ENCODE measurements around the gene CRKL.
A peak's percentile ranks its signal among the peaks of the same experiment; 100 is the strongest.

The CRKL gene

DNA sequence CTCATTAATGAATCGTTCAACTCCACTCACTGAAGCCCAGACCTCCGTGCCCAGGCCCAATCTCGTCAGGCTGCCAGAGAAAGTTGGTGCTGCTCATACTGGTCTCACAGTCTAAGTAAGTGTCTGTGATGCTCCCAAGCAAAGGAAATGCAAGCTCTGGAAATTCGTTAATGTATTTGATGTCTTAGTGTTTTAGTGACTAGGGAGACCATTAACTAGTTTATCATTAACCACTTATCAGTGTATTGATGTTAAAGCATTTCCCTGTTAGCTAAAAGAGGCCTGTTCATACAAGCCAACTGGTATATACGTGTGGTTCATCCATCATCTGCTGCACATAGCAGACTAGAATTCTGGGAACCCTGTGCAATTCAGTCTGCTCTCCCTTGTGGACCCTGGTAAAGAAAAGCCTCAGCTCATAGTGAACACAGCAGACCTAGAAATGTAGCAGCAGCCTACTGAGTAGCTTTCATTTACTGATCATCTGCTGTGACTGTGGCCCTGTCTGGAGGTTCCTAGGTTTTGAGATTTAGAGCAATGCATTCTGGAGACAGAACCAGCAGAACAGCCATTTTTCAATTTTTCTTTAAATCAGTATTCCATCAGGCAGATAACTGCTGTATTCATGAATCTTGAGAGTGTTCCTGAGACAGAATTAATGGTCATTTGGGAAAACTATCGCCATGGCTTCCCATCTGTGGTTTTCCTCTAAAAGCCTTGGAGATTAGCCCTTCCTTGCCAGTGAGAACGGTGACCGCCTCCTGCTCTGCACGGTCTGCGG is 34.1 kb downstream of the CRKL start:
- no peak for DNase-seq

DNA sequence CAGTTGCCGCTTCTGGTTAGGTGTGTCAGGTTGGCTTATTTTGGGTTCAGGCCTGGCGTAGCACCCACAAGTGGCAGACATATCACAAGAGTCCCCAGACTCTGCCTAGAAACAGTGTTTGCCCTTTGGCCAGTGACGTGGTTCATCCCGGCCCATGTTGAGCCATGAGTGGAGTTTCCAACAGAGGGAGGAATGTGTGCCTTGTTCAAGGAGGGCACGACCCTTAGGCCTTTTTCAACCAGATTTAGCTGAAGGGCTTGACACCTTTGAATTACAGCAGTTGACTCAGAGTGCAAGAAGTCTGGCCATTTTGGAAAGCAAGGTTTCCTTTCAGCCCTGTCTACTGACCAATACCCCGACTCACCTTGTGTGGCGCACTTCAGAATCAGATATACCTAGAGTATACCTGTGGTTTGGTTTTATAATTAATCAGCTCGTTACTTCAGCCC is 34.7 kb downstream of the CRKL start:
- DNase-seq: no peak

DNA sequence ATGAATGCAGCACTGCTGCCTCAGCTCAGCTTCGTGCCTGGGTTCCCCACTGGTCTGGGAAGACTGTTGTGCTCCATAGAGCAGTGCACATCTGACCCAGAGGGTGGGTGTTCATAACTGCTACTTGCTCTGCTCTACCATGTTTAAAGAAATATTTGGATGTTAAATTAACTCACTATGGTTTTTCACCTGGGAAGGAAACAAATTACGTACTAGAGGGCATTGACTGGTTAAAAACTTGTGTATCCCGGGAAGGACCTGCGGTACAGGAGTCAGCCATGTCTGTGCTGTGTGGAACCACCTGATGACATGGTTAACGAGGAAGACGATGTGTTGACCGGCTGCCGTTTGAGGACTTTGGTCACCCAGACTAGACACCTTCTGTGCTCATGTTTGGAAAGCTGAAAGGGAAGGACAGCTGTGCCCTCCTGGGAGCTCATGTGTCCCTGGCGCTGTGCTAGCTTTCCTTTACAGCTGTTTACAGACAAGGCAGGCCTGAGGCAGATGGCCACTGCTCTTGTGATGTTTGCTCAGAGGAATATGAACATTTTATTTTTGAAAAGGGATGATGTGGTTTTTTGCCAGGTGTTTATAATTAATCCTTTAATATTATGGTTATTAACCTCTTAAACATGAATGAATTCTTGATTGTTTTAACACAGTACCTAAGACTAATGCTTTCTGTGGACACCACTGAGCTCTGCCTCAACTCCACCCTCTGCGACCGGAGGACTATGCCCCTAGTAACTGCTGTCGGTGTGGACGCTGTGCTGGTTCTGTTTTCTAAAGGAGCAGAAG is 35.5 kb downstream of the CRKL start:
- no peak for DNase-seq

DNA sequence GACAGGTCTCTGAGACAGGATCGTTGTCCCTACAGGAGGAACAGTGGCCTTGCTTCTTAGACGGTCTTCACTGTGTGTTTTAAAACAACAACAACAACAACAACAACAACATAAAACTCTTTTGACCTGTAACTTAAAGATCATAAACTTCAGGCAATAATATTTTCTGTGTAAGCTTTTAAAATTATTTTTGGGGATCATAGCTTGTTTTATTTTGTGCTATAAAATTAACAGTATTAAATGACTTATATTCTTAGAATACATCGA is 36.1 kb downstream of the CRKL start:
- no peak for DNase-seq

DNA sequence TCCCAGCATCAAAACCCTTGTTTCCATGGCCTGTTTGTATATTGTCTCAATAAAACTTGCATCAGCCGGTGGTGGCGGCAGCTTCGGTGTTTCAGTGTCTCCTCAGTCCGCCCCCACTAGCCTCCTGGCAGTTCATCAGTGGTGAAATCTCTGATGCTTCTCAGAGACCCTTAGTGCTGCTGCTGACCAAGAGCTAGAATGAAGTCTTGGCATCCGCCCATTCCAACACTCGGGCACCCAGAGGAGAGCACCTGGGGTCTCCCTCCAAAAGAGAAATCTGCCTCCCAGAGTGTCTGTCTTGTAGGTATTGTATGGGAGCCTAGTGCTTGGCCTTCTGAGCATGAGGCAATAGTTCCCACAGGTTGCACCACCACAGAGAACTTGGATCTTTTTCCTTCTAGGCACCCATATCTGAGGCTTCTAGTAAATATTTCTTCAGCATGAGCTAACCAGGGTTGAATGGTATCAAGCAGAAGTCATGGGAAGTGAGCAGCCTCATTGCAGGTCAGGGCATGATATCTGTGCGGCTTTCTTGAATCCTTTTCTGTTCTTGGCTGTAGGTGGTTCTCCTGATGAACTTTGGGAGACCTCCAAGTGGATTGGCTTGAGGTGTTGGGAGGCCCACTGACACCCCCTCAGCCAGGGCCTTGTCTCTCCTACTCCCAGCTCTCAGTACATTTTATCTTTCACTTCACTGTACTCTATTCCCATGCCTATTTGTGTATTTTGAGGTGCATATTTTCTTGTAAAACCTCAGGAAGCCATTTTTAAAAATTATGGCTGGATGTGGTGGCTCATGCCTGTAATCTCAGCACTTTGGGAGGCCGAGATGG is 36.7 kb downstream of the CRKL start:
- no peak for DNase-seq

DNA sequence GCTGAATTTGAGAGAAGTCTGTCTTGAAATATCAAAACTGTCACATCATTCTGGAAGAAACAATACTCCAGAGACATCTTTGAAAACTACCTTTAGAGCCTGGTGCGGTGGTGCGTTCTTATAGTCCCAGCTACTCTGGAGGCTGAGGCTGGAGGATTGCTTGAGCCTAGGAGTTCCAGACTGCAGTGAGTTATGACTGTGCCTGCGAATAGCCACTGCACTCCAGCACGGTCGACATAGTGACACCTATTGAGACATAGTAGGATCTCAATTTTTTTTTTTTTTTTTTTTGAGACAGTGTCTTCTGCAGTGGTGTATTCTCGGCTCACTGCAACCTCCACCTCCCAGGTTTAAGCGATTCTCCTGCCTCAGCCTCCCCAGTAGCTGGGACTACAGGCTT is 38.3 kb downstream of the CRKL start:
- DNase-seq: no peak

DNA sequence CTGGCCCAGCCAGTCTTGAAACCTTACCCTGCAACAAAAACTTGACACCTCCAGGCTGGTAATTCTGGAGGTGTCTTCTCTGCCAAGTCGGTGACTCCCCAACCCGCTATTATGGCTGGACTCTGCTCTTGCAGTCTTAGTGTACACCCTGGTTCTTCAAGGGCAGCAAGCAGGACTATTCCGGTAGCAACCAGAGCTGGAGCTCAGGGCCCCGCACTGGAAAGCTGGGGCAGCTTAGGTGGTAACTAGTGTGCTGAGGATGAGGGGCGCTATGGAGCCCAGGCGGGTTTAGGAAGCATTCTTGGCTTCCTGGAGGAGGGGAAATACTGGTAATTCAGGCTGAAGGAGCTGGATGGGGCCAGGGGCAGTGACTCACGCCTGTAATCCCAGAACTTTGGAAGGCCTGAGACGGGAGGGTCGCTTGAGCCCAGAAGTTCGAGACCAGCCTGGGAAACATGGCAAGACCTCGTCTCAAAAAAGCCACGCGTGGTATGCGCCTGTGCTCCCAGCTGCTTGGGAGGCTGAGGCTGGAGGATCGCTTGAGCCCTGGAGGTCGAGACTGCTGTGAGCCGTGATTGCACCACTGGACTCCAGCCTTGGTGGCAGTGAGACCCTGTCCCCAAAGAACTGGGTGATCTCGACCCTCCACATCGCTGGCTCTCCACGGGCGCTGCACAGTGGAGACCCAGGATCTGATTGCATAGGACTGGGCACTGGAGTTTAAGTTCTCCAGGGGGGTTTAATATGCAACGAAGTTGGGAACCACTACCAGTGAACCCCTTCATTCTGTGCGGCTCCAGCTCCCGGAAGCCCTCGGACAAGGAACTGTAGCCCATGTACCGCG is 39.3 kb downstream of the CRKL start:
- no peak for DNase-seq

DNA sequence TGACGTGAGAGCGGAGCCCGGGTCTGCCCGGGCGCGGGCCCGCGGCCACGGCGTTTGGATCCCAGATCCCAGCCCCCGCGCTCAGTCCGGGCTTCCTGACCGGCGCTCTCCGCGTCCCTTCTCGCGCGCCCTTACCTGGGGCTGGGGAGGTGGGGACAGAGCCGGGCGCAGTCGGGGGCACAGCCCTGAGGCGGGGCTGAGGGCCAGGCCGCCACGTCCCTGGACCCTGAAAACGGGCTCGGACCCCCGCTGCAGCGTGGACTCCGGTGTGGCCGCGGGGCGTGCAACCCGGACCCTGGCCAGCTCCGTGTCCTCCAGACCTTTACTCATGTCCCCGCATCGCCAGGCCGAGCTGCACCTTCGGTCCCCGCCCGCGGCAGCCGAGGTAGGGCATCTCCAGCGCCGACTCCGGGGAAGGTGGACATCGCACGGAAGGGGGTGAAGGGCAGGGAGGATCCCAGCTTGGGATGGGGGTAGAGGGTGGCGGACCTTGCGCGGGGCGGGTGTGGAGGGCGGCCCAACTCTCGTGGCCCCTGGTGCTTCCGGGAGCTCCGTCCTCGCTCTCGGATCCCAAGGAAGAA is 40.0 kb downstream of the CRKL start:
- DNase-seq: peak in 1 of 58 donors; percentile 29

DNA sequence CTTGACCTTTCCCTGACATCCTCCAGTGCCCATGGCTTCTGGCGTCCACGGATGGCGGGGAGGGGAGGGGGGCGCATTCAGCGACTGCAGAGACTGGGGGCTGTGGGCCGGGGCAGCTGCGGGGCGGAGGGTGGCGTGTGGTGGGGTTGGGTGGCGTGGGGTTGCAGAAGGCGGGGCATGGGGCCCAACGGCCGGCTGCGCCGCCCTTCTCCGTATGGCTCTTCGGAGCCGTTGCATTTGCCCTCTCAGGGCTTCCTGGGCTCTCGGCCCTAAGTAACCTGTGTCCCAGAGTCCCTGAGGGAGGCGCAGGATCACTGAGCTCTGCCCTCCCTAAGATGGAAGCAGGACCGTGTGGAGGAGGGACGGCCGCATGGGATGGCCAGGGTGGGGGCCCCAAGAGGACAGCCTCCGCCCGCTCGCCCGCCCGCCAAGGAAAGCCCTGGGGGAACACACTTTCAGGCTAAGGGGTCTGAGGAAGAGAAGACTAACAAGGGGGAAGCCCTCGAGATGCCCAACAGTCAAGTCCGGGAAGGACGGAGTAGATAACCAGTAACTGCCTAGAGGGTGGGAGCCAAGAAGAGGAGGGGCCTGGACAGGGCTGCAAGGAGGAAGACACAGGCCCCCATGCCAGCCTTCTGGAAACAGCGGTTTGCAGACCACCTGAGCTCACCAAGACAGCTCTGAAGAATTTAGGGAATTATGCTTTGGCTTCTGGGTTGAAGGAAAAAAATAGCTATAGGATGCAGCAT is 40.6 kb downstream of the CRKL start:
- no peak for DNase-seq

DNA sequence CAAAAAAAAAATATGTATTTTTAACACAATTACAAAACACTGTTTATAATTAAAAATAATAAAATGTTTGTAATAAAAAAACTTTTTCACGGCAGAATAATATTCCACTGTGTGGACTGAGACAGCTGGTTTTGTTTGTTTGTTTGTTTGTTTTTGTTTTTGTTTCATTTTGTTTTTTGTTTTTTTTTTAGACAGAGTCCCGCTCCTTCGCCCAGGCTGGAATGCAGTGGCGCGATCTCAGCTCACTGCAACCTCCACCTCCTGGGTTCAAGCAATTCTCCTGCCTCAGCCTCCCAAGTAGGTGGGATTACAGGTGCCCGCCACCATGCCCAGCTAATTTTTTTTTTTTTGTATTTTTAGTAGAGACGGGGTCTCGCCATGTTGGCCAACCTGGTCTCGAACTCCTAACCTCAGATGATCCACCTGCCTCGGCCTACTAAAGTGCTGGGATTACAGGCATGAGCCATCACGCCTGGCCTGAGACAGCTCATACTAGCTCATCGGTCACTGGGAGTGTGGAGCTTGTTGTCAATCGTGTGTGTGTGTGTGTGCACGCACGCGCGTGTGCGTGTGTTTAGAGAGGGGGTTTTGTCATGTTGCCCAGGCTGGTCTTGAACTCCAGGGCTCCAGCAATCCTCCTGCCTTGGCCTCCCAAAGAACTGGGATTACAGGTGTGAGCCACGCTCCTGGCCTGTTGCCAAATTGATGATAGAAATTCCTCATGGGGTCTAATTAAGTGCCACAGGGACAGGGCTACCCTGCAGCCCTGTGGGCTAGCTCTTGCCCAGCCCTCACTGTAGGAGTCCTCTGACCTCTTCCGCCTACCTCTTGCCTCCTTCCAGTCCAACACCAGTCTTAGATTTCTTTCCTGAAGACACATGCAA is 42.6 kb downstream of the CRKL start:
- DNase-seq: no peak

DNA sequence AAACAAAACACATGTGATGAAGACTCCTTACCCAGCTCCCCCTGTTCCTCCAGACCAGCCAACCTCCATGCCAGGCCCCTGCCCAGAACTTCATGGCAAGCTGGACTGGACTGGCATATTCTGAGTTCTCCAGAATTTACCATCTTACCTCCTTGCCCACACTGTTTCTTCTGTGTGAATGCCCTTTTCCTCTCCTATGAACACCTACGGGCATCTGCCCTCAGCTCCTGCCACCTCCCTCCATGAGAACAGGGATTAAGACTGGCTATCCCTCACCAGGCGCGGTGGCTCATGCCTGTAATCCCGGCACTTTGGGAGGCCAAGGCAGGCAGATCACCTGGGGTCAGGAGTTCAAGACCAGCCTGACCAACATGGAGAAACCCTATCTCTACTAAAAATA is 43.4 kb downstream of the CRKL start:
- no peak for DNase-seq

DNA sequence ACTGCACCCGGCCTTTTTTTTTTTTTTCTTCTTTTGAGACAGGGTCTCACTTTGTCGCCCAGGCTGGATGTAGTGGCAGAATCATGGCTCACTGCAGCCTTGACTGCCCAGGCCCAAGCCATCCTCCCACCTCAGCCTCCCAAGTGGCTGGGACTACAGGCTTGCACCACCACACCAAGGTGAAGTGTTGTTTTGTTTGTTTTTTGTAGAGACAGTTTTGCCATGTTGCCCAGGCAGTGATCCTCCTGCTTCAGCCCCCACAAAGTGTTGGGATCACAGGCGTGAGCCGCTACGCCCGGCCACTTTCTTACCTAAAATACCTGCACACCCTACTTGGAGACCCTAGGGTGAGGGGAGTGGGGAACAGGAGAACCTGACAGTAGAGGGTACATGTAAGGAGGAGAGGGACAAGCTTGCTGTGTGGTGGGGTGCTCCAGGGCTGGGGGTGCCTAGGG is 45.3 kb downstream of the CRKL start:
- no peak for DNase-seq

DNA sequence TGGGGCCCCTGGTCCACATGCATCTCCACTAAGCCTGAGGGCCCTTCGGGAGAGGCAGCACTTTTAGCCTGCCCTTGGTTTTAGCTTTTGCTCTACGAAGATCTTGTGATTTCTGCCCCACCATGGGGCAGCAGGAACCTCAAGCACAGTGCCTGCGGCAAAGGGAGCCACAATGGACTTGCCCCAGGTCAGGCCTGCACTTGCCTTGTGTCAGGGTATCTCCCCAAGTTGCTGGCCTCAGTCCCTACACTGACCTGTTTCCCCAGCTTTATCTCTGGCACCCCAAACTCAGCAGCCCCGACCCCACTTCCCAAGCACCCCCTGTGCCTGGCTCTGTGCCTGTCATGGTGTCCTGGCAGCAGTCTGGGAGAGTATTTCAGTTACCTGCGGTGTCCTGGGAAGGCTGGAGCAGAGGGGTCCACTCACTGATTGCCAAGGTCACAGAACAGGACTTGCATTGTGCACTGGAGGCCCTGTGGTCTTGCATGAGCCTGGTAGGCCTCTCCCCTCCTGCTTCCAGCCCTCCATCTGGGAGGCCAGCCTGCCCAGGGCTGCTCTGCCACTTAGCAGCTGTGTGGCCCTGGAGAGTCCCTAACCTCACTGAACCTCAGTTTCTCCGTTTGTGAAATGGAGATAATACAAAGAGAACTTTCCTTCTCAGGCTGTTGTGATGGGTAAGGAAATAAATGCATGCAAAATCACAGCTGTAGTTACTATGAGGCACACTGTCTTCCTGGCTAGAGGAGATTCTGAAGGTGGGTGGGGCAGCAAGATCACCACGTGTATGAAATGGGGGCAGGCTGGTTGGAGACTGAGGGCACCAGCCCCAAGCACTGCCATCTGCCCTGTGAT is 46.2 kb downstream of the CRKL start:
- DNase-seq: no peak

DNA sequence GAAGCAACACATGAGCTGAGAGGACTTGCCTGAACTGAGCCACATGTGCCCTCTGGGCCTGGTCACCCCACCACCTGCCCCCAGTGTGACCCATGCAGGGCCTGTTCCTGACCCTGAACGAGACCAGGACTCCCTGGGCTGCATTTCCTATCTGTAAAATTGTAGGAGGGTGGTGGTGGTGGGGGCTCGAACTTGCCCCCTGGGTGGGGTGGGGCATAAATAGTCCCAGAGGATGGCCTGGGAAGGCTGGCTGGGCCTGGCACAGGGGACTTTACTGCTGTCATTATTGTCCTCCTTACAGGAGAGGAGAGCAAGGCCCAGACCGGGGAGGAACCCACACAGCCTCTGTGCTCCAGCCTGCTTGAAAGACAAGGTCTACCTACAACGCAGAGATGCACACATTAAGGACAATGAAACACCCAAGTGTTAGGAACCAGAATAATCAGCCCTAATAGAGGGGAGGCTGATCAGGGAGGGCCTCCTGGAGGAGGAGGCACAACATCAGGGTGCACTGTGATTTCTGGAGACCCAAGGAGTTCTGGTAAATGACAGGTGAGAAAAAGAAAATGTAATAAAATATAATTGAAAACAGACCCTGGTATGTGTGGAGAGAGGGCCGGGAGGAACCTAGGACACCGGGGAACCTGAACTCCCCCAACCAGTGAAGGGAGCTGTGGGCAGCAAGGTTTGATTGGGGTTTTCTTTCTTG is 47.0 kb downstream of the CRKL start:
- DNase-seq: no peak

DNA sequence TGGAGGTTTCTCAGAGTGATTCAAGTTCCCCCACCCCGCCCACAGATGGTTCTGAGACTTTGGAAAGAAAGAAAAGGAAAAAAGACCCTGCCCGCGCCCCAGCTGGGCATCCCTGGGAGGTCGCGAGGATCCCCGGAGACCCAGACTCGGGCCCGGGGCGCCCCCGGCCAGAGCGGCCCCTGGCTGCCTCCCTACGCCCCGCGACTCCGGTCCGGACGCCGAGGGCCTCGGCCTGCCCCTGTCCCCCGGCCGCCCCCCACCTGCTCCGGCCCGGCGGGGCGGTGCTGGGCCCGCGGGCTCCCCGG is 47.5 kb downstream of the CRKL start:
- DNase-seq: no peak

DNA sequence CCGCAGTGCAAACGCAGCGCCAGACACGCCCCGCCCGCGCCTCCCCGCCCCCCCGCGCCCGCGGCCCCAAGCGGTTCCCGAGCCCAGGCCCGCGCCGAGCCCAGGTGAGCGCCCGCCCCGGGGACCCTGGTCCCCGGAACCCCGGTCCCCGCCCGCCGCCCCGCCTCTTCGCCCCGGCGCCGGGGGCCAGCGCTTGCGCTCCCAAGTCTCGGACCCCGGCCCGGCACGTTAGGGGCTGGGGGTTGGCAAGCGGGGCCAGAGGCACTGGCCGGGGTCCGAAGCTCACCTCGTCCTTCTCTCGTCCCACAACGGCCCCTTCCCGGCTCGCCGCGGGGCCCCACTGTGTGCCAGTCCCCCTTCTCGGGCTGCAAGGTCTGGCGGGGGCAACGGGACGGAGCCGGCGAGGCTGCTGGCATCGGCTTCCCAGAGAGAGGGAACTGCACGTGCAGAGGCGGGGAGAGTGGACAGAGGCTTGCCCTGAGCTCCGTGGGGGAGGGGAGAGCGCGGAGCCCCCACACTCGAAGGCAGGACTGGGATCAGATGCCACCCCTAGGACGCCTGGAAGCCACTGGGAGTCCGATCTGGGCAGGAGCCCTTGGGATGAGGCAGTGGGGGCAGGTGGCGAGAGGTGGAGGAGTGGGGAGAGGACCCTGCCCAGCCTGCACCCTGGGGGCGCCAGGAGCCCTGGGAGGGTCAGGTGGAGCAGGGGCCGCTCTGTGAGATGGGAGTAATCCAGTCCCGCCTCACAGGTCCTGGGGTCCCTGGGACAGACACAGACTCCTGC is 48.1 kb downstream of the CRKL start:
- DNase-seq: no peak
